GM18870 (cell line): ENCODE results near the gene EYA2.
"Not testable (repeated sequence)": the region's sequence is repeated elsewhere in the genome, so short reads cannot be mapped to it uniquely, and the experiment has no call there.

Experiments
- ATAC-seq: cut with Tn5 transposase; IDR thresholded peaks from one replicate; pipeline ENCODE4 v1.9.1; 2021; ENCODE audit warnings: moderate library complexity; ENCODE audit not compliant: unreplicated experiment

EYA2 gene

GRCh38 chr20:46929902-46930301, 35.3 kb downstream of the EYA2 start:
- no peak for ATAC-seq

DNA sequence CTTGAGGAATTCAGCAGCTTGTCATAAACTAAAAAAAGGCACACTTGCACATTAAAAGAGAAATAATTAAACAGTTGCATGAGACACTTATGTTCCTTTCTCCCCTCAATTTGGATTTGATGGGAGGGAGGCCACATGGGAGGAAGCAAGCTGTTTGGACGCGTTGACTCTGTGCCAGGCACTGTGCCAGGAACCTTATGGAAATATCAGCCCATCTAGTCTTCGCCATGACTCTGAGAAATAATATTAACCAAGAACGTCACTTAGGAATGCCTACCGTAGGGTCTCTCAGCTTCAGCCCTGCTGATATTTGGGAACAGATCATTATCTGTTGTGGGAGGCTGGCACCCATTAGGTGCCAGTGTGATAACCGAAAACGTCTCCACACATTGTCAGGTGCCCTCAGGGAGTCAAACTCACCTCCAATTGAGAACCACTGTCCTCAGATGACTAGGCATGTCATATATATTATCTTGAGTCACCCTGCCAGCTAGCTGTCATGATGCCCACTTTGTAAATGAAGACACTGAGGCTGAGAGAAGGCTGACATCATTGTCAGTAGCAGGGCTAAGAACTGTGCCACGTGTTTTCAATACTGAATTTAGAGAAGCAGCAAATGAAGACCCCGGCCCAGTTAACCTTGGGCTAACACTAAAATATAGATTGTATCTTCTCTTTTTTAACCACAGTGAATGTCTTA, 36.1 kb downstream of the EYA2 start:
- ATAC-seq = no peak

GRCh38 chr20:46931699-46932098, 37.1 kb downstream of the EYA2 start:
- ATAC-seq = no peak

GRCh38 chr20:46932439-46932838, 37.8 kb downstream of the EYA2 start:
- not testable (repeated sequence) for ATAC-seq

DNA sequence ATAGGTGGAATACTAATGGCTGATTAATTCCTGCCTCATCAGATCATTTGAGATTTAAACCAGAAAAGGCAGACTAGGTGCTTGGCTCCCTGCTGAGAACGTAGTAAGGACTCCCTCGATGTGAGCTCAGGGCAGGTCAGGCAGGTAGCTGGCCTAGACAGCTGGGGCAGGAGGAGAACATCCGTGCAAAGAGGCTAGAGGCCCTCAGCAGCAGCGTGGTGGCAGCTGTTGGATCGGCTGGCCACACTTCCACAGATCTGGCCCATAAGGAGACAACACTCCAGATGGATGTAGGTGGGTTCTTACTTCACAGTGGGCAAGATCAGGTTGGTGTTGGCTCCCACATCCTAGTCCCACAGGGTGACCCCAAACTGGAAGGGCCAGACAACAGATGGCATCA, 38.5 kb downstream of the EYA2 start:
- no peak for ATAC-seq

DNA sequence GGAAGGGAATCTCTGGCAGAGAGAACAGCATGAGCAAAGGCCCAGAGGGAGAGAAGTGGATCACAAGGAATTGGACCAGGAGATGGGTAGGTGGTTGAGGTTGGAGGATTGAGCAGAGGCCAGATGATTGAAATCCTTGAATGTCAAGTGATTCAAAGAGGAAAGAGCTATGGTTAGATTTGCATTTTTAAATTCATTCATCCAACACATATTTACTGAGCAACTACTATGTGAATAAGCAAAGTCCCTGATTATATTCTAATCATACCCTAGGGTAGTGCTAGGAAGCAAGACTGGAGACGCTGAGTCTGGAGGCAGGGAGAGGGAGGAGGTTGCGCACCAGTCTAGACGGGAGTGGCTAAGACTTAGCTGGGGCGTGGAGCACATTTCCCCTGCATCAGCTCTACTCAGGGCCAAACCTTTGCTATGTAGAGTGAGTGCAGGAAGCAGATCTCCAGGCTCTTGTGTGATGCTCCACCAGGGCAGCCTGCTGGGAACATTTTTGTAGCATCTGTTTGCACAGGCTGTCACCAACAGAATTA, 40.2 kb downstream of the EYA2 start:
- no peak for ATAC-seq

- ATAC-seq = no peak
Measured at GRCh38 chr20:46935394-46936017, 40.9 kb downstream of the EYA2 start.

DNA sequence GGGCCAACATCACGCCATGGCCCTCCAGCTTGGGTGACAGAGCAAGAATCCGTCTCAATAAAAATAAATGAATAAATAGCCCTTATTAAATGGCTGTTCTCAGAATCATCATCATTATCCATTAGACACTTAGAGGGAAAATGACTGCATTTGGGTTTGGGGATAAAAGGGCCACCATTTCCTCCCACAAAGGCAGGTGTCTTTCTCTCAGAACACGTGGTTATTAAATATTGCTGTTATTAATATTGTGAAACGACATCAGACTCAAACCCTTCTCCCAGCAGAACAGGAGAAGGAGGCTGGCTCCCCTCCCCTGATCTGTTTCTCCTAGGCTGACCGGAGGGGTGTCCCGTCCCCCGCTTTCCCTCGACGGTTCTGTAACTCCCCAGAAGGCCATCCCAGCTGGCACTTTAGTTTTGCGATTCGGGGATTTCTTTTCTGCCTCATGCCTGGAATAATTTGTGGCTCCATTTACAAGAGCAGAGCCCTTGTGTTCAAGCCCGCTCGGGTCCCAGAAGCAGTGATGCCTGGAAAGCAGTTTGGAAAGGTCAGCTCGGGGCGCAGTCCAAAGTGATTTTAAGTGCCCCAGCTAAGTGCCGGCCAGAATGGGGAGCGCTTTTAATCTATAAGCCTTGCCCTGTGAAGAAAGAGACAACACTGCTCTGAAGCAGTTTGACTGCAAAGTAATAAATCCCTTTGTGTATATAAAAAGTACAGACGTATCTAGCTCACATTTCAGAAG, 41.9 kb downstream of the EYA2 start:
- ATAC-seq = no peak

- ATAC-seq = no peak
Measured at GRCh38 chr20:46937157-46937523, 42.5 kb downstream of the EYA2 start.

GRCh38 chr20:46937533-46938226, 43.0 kb downstream of the EYA2 start:
- ATAC-seq = no peak

GRCh38 chr20:46938434-46938833, 43.8 kb downstream of the EYA2 start:
- ATAC-seq = no peak

DNA sequence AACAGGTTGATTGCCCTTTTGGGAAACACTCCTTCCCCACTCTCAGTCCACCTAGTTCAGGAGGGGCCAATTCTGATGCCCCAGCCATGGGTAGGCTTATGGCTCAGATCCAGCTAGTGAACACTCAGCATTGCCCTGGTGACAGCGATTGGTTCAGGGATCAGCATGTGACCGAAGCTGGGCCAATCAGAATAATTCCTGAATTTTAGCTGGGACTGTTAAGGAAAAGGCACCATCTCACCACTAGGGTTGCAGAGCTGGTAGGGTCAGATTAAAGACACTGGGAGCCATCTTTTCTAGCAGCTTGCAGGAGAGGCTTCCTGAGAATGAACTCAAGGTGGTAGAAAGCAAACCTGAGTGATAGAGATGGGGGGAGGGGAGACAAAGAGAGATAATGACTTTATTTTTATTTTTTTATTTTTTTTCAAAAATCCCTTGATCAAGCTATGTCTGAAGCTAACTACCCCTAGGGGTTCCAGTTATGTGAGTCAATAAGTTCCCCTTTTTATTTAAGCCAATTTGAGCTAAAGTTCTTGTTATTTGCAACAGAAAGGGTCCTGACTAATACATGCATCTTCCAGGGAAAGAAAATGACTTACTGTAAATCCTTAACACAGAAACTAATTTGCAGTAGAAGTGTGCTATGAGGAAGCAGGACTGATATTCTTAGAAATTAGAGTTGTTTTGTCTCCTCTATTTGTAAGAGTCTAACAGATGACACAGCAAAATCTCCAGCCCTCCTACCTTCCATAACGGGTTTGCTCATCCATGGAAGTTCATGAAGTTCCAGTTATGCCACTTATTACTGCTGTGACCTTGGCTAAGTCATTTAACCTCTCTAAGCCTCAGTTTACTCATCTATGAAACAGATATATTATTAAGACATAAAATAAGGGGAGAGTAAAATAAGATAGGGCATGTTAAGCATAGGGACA, 44.7 kb downstream of the EYA2 start:
- no peak for ATAC-seq

- no peak for ATAC-seq
Measured at GRCh38 chr20:46940616-46941015, 46.0 kb downstream of the EYA2 start.

DNA sequence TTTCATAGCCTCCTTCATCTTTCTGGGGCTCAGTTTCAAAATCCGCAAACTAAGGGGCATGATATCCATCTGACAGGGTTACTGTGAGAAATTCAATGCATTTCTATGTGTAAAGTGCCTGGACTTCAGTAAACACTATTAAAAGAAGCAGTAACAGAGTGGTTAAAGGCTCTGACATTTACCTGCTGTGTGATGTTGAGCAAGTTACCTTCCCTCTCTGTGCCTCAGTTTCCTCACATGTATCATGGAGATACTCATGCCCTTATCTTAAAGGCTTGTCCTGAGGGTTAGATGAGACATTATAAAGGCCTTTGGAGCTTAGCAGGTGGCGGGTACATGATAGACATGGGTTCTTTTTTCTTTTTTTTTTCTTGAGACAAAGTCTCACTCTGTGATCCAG, 46.8 kb downstream of the EYA2 start:
- no peak for ATAC-seq

GRCh38 chr20:46943861-46944591, 49.4 kb downstream of the EYA2 start:
- no peak for ATAC-seq

GRCh38 chr20:46945465-46945864, 50.8 kb downstream of the EYA2 start:
- no peak for ATAC-seq

DNA sequence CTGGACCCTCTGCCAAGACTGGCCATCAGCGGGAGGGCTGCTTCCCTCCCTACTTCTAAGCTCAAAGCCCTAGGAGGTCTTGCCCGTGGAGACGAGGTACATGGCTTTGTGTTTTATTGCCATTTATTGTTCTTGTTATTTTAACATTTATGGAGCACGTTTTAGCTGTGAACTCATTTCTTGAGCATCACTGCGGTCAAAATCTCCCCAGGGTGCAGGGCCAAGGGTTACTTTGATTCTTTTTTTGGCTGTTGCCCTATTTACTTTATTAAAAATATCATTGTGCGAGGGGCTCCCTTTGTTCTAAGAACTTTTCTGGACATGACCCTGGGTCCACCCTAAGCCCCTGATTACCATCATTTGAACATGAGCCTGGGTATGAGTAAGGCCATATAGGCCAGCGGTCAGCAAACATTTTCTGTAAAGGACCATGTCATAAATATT, 51.6 kb downstream of the EYA2 start:
- ATAC-seq = no peak

GRCh38 chr20:46946796-46947195, 52.2 kb downstream of the EYA2 start:
- ATAC-seq = no peak

GRCh38 chr20:46948081-46948480, 53.4 kb downstream of the EYA2 start:
- ATAC-seq = no peak
